ENCODE measurements around the gene EZR.
A peak's percentile ranks its signal among the peaks of the same experiment; 100 is the strongest.
"Not testable (repeated sequence)": the region's sequence is repeated elsewhere in the genome, so short reads cannot be mapped to it uniquely, and the experiment has no call there.

Gene EZR

GRCh38 chr6:158840465-158840864 lies 21.3 kb upstream of the EZR start:
- DNase-seq = no peak

GRCh38 chr6:158839796-158840195 lies 20.6 kb upstream of the EZR start:
- DNase-seq = no peak

GRCh38 chr6:158838790-158839189 lies 19.6 kb upstream of the EZR start:
- not testable (repeated sequence) for DNase-seq

GRCh38 chr6:158837684-158838625 lies 18.8 kb upstream of the EZR start:
- DNase-seq = no peak

- no peak for DNase-seq
Observed at GRCh38 chr6:158836625-158837311, 17.6 kb upstream of the EZR start.

- DNase-seq = no peak
Observed at GRCh38 chr6:158835616-158836221, 16.6 kb upstream of the EZR start.

GRCh38 chr6:158834675-158835385 lies 15.7 kb upstream of the EZR start:
- no peak for DNase-seq

GRCh38 chr6:158832807-158833206 lies 13.6 kb upstream of the EZR start:
- DNase-seq = not testable (repeated sequence)

- DNase-seq = no peak
Observed at GRCh38 chr6:158832026-158832425, 12.9 kb upstream of the EZR start.

GRCh38 chr6:158831571-158831970 lies 12.4 kb upstream of the EZR start:
- no peak for DNase-seq

GRCh38 chr6:158830736-158831135 lies 11.6 kb upstream of the EZR start:
- DNase-seq = no peak

- DNase-seq = no peak
Observed at GRCh38 chr6:158828807-158829206, 9.6 kb upstream of the EZR start.

- no peak for DNase-seq
Observed at GRCh38 chr6:158826819-158827501, 7.8 kb upstream of the EZR start.

GRCh38 chr6:158825951-158826306 lies 6.8 kb upstream of the EZR start:
- DNase-seq = no peak

GRCh38 chr6:158825038-158825950 lies 6.1 kb upstream of the EZR start:
- DNase-seq = no peak

- not testable (repeated sequence) for DNase-seq
Observed at GRCh38 chr6:158823616-158824015, 4.4 kb upstream of the EZR start.

- no peak for DNase-seq
Observed at GRCh38 chr6:158819977-158820622, 932 bp upstream of the EZR start.

- peak; percentile 64 for DNase-seq
Observed at GRCh38 chr6:158818581-158819212, 471 bp downstream of the EZR start.

GRCh38 chr6:158817728-158818580 lies 1.2 kb downstream of the EZR start:
- peak; percentile 81 for DNase-seq

All from stimulated activated CD4-positive, alpha-beta T cell treated with anti-CD3 and anti-CD28 coated beads, Interleukin-12 subunit alpha, Interleukin-12 subunit beta, amount 100 ng/mL, for 4 hours (primary cell).